Caco-2 (cell line): ENCODE data around the gene KRTAP5-6. TPM values are rescaled to one million over a fixed set of nuclear protein-coding genes. Genes with fewer than 3 reads are reported as not detected.

ENCODE experiments used
- BruUV-seq: library from RNA; stranded (reverse); fragments of 400-500 nt; replicated peaks from 2 replicates; lab custom pipeline; 2021; lab: Mats Ljungman, UMichigan
- CTCF ChIA-PET: fragments of 300-600 bp; sonication (Branson Sonifier 250); formaldehyde crosslinking; loops from one replicate; lab custom pipeline; 2022; ENCODE audit warnings: antibody characterized with exemption; lab: Charles Lee
- POLR2A ChIA-PET: fragments of 300-600 bp; sonication (Branson Sonifier 250); formaldehyde crosslinking; loops from one replicate; lab custom pipeline; 2022; ENCODE audit warnings: antibody characterized with exemption; lab: Charles Lee
- DNase-seq, 2 experiments: peaks; one replicate each; pipeline versions ENCODE4 v3.0.0 to v3.0.0-alpha.2; 2020 to 2022
- H3K27me3 ChIP-seq: replicated peaks from 2 replicates; pipeline ENCODE4 v1.6.0; 2011; ENCODE audit warnings: low read length; ENCODE audit not compliant: control insufficient read depth, insufficient read depth
- H3K36me3 ChIP-seq: 2 replicates; pipeline ENCODE4 v1.5.1; 2011; ENCODE audit warnings: low read length; ENCODE audit not compliant: control insufficient read depth, insufficient read depth
- H3K4me1 ChIP-seq: fragments of 250-450 bp; sonication (Bioruptor Pico); 2 replicates; pipeline ENCODE4 v1.5.1; 2020; ENCODE audit warnings: mild to moderate bottlenecking
- H3K4me3 ChIP-seq: 2 replicates; pipeline ENCODE4 v1.5.1; 2011; ENCODE audit warnings: low read depth, mild to moderate bottlenecking, control low read depth, low read length
- H3K9me3 ChIP-seq: fragments of 250-450 bp; sonication (Bioruptor Pico); 2 replicates; pipeline ENCODE4 v1.5.1; 2020; ENCODE audit warnings: mild to moderate bottlenecking, moderate library complexity
- H3K27ac Mint-ChIP-seq: one replicate; pipeline ENCODE4 v1.8.0; 2022; ENCODE audit warnings: mixed read lengths; ENCODE audit not compliant: unreplicated experiment
- H3K27me3 Mint-ChIP-seq: one replicate; pipeline ENCODE4 v1.8.0; 2022; ENCODE audit warnings: mixed read lengths; ENCODE audit not compliant: insufficient read depth, unreplicated experiment
- H3K36me3 Mint-ChIP-seq: one replicate; pipeline ENCODE4 v1.8.0; 2022; ENCODE audit warnings: mild to moderate bottlenecking, mixed read lengths; ENCODE audit not compliant: insufficient read depth, unreplicated experiment
- H3K4me1 Mint-ChIP-seq: one replicate; pipeline ENCODE4 v1.8.0; 2022; ENCODE audit warnings: low read depth, mixed read lengths; ENCODE audit not compliant: unreplicated experiment
- H3K4me3 Mint-ChIP-seq: one replicate; pipeline ENCODE4 v1.8.0; 2022; ENCODE audit warnings: mild to moderate bottlenecking, moderate library complexity, mixed read lengths; ENCODE audit not compliant: unreplicated experiment
- H3K9me3 Mint-ChIP-seq: one replicate; pipeline ENCODE4 v1.8.0; 2022; ENCODE audit warnings: mixed read lengths; ENCODE audit not compliant: unreplicated experiment
- intact Hi-C: fragments of 100-400 bp; cut with micrococcal nuclease; formaldehyde crosslinking; loops from one replicate; pipeline ENCODE4 v1.10.0; 2022; ENCODE audit not compliant: unreplicated experiment
- total RNA-seq: library from RNA; stranded (reverse); gene quantifications from 2 replicates; pipeline ENCODE4 v1.2.3, GENCODE V29; 2022
- TF ChIP-seq, protein P1 (sequence below), 2 experiments: fragments of 200-600 bp in 1 of 2; IDR thresholded peaks; 1 replicate in 1 of 2; 2 replicates in 1 of 2; pipeline versions ENCODE4 v1.5.1 to v1.8.0; 2011 to 2022; ENCODE audit warnings: antibody characterized with exemption in 1 of 2, control low read depth in 1 of 2, inconsistent platforms in 1 of 2, low read depth in 1 of 2, low read length in 1 of 2, mild to moderate bottlenecking in 1 of 2, moderate library complexity in 1 of 2; ENCODE audit not compliant: insufficient read depth in 1 of 2, severe bottlenecking in 1 of 2, unreplicated experiment in 1 of 2

The KRTAP5-6 gene
- total RNA-seq, 1 experiment from 2014 or later, result not detected

DNA sequence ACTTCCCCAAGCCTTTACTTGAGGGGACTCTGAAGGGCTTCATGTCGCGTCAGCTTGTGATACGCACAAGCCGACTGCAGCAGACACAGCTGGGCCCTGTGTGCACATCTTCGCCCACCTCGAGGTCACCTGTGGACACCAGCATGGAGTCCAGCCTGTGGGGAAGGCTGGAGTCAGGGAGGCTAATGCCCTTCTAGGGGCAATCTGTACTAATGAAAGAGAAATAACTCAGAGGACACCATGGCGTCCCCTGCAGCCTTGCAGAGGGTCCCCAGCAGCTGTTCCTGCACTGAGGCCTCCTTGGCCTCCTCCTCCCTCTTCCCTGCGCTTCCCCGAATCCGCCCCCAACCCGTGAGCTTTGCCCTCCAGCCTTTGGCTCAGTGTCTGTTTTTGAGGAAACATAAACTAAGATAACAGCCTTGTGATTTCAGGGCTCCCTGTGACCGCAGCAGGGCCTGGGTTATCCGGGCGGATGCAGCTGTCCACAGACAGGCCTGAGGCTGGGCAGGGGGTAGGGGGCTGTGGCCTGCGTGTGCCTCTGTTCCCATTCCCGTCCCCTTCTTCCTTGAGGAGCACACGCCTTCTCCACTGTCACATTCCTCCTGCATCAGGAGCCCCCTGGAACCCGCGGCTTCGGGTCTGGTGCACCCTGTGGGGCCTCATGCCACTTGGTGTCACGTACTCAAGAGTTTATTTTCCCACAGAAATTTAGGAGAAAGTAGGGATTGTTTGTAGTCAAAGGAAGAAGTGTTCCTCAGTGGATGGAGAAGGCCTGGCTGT is 42.4 kb upstream of the KRTAP5-6 start:
- intact Hi-C loops, result no loop called here
- H3K27me3 Mint-ChIP-seq, result no peaks in the 10 kb centered on the region
- H3K4me1 Mint-ChIP-seq, result peaks cover 29% of the 10 kb centered on the region
- no peak overlapping the region for H3K4me3 Mint-ChIP-seq
- no peaks in the 10 kb centered on the region for H3K9me3 ChIP-seq
- no peaks in the 10 kb centered on the region for H3K9me3 Mint-ChIP-seq
- ChIA-PET CTCF (interaction anchor here (0.6 to 5.5 kb wide), 12 partner anchors 8 to 497 kb away, joined by 3 to 188 read pairs (median 10); partner anchors contain the start of gene SYT8), POLR2A (no interaction called here)
- no peaks in the 10 kb centered on the region for H3K36me3 Mint-ChIP-seq
- peaks cover 38% of the 10 kb centered on the region for H3K4me1 ChIP-seq
- peak; percentile 35 to 46 for DNase-seq
- no TSS peak for BruUV-seq
- H3K36me3 ChIP-seq, result no peaks in the 10 kb centered on the region
- TF ChIP-seq, protein P1, sequence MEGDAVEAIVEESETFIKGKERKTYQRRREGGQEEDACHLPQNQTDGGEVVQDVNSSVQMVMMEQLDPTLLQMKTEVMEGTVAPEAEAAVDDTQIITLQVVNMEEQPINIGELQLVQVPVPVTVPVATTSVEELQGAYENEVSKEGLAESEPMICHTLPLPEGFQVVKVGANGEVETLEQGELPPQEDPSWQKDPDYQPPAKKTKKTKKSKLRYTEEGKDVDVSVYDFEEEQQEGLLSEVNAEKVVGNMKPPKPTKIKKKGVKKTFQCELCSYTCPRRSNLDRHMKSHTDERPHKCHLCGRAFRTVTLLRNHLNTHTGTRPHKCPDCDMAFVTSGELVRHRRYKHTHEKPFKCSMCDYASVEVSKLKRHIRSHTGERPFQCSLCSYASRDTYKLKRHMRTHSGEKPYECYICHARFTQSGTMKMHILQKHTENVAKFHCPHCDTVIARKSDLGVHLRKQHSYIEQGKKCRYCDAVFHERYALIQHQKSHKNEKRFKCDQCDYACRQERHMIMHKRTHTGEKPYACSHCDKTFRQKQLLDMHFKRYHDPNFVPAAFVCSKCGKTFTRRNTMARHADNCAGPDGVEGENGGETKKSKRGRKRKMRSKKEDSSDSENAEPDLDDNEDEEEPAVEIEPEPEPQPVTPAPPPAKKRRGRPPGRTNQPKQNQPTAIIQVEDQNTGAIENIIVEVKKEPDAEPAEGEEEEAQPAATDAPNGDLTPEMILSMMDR (IDR thresholded peaks at IDR 0.05; ENCODE audit: insufficient read depth in 1 of 2, low read depth in 1 of 2, low read length in 1 of 2, severe bottlenecking in 1 of 2, unreplicated experiment in 1 of 2), result no peak
- H3K27ac Mint-ChIP-seq, result peak overlapping the region; percentile 55
- no peak overlapping the region for H3K4me3 ChIP-seq
- no peaks in the 10 kb centered on the region for H3K27me3 ChIP-seq

DNA sequence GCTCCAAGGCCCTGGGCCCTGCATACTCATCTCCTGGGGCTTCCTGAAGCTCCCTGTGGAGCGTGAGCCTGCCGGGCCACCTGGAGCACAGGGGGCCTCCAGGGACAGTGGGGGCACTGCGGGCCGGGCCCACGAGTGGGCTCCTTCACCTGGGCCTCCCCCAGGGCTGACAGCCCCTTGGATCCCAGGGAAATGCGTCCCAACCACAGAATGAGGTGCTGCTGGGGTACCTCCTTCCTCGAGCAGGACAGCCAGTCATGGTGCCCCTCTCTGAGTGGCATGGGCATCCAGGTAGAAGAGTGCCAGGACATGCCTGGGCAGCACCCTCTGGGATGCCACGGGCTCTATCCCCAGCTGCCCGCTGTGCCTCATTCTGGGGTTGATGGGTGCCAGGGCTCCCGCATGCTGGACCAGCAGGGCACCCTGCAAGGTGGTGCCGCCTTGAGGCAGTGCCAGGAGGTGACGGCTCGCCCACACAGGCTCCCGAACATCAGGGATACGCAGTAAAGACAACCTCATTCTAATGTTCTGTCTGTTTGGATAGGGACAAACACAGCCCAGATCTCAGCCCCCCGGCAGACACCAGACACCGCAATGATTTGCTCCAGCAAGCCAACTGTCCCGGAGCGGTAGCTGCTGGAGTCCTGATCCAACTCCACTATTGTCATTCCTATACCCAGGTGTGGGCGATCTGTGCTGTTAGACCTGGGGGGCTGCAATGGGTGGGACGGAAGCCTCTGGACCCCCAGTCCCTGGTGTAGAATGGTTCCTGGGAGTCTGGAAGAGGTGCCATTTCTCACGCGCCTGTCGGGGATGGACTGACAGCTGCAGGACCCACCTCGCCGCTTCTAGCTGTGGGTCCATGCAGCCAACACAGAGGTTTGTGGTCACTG is 41.6 kb upstream of the KRTAP5-6 start:
- H3K9me3 ChIP-seq, result no peaks in the 10 kb centered on the region
- Mint-ChIP-seq H3K27ac (peak overlapping the region; percentile 55), H3K27me3 (no peaks in the 10 kb centered on the region), H3K4me1 (peaks cover 37% of the 10 kb centered on the region), H3K36me3 (no peaks in the 10 kb centered on the region), H3K4me3 (no peak overlapping the region), H3K9me3 (no peaks in the 10 kb centered on the region)
- H3K36me3 ChIP-seq, result no peaks in the 10 kb centered on the region
- H3K4me1 ChIP-seq, result peaks cover 47% of the 10 kb centered on the region
- intact Hi-C loops, result no loop called here
- ChIA-PET CTCF (interaction anchor here (0.6 to 5.5 kb wide), 6 partner anchors 9 to 496 kb away, joined by 3 to 188 read pairs (median 30); partner anchors contain the start of gene SYT8), POLR2A (no interaction called here)
- DNase-seq, result peak in 1 of 2 experiments; percentile 34
- H3K27me3 ChIP-seq, result no peaks in the 10 kb centered on the region
- no TSS peak for BruUV-seq
- H3K4me3 ChIP-seq, result no peak overlapping the region
- TF ChIP-seq, protein P1 (IDR thresholded peaks at IDR 0.05; ENCODE audit: insufficient read depth in 1 of 2, low read depth in 1 of 2, low read length in 1 of 2, severe bottlenecking in 1 of 2, unreplicated experiment in 1 of 2), result no peak

- TF ChIP-seq, protein P1 (IDR thresholded peaks at IDR 0.05; ENCODE audit: insufficient read depth in 1 of 2, low read depth in 1 of 2, low read length in 1 of 2, severe bottlenecking in 1 of 2, unreplicated experiment in 1 of 2), result no peak
- peak in 1 of 2 experiments; percentile 26 for DNase-seq
- H3K4me3 ChIP-seq, result no peak overlapping the region
- Mint-ChIP-seq H3K4me1 (peaks cover 39% of the 10 kb centered on the region), H3K27ac (no peak overlapping the region), H3K36me3 (no peaks in the 10 kb centered on the region), H3K27me3 (no peaks in the 10 kb centered on the region), H3K9me3 (no peaks in the 10 kb centered on the region), H3K4me3 (no peak overlapping the region)
- H3K27me3 ChIP-seq, result no peaks in the 10 kb centered on the region
- no peaks in the 10 kb centered on the region for H3K9me3 ChIP-seq
- ChIA-PET CTCF (interaction anchor here (0.6 kb wide), 1 partner anchor 10 kb away, joined by 3 read pairs; no protein-coding TSS in a partner anchor), POLR2A (no interaction called here)
- no TSS peak for BruUV-seq
- H3K4me1 ChIP-seq, result peaks cover 48% of the 10 kb centered on the region
- intact Hi-C loops, result no loop called here
- no peaks in the 10 kb centered on the region for H3K36me3 ChIP-seq
These were observed 40.9 kb upstream of the KRTAP5-6 start for GRCh38 chr11:1656061-1656441.
